GM10847 (cell line): ENCODE data around the gene HERC6.

Experiments
- POLR2A ChIP-seq: IDR thresholded peaks from 2 replicates; pipeline ENCODE4 v1.6.1; 2011; ENCODE audit not compliant: insufficient read length; ENCODE audit errors: extremely low read depth

Gene HERC6

DNA sequence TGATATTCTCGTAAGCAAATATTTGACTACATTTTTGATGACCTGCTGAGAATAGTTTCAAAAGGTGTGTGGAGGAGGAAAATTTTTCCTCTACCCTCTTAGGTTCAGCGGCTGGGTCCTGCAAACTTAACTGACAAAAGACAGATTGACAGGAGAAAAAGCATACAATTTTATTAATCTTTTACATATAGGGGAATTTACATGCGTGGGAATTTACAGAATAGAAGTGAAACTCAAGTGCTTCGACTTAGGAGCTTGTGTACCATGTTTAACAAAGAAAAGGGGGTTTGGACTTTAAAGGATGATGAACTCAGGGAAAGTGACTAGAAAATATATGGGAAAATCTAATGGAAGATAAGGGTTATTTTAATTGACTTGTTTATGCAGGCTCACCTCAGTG lies 2.5 kb downstream of the HERC6 start:
- no peak for TF ChIP-seq POLR2A

DNA sequence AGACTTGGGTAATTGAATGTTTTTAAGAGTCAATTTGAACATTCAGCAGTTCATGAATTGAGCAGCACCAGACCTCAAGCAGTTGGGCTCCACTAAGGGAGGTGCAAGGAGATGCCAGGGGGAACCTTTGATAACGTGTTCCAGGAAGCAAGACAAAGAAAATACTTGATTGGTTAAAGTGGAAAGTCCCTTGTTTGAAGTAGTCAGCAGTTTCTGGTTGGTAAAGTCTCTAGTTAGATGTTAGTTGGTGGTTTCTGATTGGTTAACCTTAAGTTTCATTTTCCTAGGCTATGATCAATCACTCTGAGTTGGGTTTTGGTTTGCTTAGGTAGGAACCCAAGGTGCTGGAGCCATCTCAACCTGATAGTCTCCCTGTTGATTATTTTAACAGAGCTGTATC lies 4.0 kb downstream of the HERC6 start:
- TF ChIP-seq POLR2A: no peak

DNA sequence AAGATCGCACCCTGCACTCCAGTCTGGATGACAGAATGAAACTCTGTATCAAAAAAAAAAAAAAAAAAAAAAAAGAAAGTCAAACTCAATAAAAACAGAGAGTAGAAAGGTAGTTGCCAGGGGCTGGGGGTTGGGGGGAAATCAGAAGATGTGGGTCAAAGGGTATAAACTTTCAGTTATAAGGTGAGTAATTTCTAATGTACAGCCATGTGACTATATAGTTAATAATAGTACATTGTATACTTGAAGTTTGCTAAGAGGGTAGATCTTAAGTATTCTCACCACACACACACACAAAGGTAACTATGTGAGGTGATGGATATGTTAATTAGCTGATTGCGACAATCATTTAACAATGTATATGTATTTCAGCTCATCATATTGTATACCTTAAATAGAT lies 11.5 kb downstream of the HERC6 start:
- no peak for TF ChIP-seq POLR2A

DNA sequence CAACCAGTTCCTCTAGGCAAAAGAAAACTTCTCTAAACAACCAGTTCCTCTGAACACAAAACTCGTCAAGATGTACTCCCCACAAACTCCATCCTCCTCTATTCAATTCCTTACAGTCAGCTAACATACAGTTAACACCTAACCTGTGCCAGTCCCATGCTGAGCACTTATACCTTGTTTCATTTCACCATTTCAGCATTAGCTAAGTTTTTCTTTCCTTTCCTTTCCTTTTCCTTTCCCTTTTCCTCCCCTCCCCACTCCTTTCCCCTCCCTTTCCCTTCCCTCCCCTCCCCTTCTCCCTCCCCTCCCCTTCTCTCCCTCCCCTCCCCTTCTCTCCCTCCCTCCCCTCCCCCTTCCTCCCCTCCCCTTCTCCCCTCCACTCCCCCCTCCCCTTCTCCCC lies 13.1 kb downstream of the HERC6 start:
- no peak for TF ChIP-seq POLR2A

DNA sequence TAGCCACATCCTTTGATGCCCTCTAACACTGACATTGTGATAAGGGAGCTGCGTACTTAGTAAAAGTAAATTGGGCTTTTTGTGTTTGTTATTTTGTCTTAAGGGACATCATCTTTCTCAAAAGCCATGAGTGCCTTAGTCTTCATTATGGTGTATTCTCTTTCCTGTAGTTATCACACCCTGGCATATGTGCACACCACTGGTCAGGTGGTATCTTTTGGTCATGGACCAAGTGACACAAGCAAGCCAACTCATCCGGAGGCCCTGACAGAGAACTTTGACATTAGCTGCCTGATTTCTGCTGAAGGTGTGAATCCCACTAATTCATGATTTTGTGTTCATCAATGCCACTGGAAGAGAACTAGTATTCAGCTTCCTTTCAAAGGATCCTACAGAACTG lies 18.0 kb downstream of the HERC6 start:
- no peak for TF ChIP-seq POLR2A

DNA sequence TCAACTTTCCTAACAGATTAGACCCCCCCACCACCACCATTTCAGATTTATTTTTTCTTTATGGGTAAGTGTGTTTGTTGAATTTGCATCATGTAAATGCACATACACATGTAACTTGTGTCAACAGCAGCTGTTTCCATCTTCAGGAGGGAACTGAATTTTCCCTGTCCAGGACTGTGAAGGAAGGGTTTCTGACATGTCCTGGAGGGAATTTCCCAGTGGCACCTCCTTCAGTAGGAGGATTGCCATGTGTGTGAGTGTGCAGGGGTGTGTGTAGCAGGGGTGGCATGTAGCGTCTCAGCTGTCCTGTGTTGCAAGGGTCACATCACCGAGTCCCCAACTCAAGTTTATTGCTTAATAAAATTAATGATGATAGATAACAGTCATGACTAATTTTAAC lies 19.7 kb downstream of the HERC6 start:
- TF ChIP-seq POLR2A: no peak

DNA sequence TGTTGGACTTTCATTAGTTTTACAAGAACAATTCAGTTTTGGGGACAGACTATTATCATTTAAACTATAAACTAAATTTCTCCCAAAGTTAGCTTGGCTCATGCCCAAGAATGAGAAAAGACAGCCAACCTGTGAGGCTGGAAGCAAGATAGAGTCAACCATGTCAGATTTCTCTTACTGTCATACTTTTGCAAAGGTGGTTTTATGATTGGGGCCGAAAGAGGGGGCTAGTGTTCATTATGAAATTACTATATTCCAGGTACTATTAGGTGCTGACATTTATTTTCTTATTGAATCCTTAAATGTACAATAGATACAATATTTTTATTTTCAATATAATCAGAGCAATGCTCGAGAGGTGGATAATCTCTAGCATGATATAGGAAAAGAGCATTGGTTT lies 30.6 kb downstream of the HERC6 start:
- no peak for TF ChIP-seq POLR2A

DNA sequence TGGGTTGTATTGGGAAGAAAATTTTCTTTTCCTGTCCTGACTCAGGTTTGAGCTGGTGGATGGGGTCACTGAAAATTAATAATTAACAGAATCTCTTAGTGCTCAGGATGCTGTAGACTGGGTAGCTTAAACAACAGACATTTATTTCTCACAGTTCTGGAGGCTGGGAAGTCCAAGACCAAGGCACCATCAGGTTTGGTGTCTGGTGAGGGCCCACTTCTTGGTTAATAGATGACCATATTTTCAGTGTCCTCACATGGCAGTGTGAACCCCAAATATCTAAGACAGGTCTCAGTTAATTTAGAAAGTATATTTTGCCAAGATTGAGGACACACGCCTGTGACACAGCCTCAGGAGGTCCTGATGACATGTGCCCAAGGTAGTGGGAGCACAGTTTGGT lies 31.1 kb downstream of the HERC6 start:
- no peak for TF ChIP-seq POLR2A

DNA sequence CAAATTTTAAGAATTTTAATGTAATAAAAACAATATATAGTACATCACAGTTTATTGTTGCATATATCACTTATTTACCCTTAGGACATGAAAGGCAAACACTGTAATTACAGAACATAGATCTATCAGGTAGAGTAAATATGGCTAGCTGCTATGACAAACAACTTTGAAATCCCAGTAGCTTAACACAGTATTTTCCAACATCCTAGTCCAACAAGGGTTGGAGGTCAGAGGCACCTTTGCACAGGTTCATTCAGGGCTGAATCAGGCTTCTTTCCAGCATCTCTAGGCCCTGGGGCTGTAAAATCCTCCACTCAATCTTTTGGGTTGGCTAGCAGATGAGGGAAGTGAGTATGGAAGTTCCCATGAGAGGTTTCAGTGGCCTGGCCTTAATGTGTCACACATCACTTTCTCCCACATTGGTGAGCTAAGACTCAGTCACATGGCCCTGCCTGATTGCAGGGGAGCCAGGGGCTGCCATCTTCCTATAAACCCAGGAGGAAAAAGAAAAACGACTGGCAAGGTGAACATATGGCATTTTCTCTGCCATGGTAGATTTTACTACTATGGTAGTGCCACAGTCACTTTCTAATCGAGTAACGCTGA lies 32.9 kb downstream of the HERC6 start:
- TF ChIP-seq POLR2A: no peak

DNA sequence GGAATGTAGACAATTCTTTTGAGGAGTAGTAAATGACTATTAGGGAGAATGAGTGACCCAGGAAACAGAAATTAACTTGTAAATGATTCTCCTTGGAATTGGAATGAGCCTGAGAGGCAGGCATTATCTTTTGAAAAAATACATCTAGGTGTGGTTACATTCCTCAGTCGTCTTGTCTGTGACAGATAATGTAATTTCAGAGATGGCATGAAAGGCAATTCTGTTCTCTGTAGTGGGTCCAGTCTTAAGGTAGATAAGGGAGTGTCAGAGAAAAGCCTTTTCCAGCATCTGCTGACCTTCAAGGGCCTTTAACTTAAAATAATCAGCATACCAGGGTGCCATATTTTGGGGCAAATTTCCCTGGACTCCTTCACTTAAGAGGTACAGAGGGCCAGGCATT lies 35.1 kb downstream of the HERC6 start:
- TF ChIP-seq POLR2A: no peak

DNA sequence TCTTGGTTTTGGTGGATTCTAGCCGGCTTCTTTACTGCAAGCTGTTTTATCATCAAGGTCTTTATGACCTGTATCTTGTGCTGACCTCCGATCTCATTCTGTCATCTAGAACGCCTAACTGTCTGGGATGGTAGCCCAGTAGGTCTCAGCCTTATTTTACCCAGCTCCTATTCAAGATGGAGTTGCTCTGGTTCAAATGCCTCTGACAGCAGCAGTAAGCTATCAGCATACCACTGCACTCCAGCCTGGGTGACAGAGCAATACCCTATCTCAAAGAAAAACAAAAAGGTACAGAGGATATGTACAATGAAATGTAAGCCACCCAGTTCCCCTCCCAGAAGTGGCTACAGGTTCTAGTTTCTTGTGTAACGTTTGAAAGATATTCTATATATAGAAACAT lies 36.1 kb downstream of the HERC6 start:
- TF ChIP-seq POLR2A: no peak

DNA sequence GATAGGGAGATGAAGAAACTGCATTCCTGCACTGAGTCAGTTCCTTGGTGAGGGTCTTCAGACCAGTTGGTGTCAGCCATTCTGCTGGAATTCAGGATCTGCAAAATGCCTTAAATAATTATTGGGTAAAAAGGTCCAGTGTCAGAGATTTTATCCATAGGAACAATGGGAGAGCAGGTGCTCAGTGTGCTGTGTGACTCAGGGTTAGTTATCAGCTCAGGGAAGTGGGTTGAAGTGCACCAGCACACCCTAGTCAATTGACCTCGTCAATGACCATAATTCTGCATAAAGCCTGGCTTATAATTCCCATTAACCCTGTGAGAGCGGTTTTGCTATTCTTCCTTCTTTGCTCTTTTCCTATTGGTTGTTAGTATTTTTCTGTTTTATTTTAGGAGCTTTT lies 37.3 kb downstream of the HERC6 start:
- TF ChIP-seq POLR2A: no peak

DNA sequence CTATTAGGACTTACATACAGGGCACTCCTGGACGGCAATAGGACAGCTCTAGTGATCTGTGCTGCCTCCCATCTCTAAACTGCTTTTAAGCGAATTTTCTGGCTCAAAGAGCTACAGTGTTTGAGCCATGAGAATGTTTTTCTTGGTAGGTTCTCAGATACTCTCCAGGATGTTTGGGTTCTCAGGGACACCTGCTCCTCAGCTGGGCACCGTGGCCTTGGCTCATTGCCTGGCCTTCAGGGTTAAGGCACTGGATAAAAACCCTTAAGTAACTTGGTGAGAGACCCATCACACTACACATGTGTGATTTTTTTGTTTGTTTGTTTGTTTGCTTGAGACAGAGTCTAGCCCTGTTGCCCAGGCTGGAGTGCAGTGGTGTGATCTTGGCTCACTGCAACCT lies 39.8 kb downstream of the HERC6 start:
- TF ChIP-seq POLR2A: no peak

DNA sequence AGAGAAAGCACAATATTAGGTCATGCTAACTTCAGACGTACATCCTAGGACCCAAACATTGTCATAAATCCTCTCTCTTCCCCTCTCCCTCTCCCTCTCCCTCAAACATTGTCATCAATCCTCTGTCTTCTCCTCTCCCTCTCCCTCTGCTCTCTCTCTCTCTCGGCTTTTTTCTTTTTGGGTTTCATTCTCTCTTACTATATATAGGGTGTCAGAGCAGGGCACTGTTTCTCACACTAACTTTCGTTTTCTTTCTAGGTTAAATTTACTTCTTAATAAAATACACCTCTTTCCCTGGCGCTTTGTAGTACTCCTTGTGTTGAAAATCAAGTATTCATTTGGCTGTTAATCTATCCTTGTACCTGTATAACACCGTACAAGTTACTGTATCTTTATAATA lies 41.2 kb downstream of the HERC6 start:
- no peak for TF ChIP-seq POLR2A

DNA sequence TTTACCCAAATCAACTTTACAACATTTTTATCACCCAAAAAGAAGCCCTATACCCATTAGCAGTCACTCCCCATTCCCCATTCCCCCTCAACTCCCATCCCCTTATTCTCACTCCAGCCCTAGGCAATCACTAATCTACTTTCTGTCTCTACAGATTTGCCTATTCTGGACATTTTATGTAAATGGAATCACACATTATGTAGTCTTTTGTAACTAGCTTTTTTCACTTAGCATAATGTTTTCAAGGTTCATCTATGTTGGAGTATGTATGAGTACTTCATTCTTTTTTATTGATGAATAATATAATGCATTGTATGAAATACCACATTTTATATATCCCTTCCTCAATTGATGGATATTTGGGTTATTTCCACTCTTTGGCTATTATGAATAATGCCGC lies 42.2 kb downstream of the HERC6 start:
- no peak for TF ChIP-seq POLR2A

DNA sequence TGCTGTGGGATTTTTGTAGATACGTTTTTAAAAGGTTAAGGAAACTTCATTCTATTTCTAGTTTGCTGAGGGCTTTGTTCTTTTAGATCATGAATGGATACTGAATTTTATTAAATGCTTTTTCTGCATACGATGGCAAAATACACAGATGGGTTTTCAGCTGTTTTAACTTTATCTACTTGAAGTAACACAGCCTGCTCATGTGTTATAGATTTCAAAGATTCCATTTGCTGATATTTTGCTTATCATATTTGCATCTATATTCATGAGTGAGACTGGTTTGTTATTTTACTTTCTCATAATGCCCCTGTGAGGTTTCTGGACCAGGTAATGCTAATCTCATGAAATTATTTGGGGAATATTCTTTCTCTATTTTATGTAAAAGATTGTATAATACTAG lies 43.8 kb downstream of the HERC6 start:
- TF ChIP-seq POLR2A: no peak

DNA sequence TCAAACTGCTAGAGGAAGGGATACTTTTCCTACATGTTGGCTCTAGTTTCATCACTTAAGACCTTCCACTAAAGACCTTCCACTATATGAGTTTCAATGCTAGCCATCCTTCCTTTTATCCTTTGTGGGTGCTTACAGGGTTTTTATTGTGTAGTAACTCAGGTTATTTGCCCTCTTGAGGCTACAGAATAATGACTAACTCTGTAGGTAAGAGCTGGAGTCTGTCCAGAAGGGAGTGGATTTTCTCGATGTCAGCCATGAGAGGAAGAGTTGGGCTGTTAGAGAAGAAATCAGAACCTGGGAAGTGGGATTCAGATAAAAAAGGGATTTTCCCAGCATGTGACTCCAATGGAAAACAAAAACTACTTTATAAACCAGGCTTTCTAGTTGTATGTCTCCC lies 50.7 kb downstream of the HERC6 start:
- no peak for TF ChIP-seq POLR2A

DNA sequence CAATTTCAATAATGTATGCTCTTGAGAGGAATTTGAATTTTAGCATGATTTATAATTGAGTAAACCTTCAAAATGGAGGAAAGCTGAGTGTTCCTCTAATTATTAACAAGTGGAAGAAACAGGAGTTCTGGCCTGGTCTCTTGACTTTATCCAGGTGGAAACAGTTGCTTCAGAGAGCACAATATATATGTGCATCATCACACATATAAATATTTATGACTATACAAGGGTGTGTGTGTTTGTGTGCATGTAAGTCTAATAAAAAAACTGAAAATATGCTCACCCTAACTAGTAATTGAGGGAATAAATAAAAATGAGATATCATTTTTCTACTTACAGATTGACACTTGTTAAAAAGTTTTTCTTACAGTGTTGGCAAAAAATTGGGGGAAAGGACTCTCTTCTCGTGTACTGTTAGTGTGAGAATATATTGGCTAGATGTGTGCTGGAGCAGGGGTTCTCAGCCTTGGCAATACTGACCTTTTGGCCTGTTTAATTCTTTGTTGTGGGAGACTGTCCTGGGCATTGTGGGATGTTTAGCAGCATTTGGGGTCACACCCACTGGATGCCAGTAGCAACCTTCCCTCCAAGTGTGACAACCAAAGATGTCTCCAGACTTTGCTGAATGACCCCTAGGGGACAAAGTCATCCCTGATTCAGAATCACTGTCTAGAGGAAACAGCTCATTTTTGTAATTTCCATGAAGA lies 57.5 kb downstream of the HERC6 start:
- TF ChIP-seq POLR2A: no peak

DNA sequence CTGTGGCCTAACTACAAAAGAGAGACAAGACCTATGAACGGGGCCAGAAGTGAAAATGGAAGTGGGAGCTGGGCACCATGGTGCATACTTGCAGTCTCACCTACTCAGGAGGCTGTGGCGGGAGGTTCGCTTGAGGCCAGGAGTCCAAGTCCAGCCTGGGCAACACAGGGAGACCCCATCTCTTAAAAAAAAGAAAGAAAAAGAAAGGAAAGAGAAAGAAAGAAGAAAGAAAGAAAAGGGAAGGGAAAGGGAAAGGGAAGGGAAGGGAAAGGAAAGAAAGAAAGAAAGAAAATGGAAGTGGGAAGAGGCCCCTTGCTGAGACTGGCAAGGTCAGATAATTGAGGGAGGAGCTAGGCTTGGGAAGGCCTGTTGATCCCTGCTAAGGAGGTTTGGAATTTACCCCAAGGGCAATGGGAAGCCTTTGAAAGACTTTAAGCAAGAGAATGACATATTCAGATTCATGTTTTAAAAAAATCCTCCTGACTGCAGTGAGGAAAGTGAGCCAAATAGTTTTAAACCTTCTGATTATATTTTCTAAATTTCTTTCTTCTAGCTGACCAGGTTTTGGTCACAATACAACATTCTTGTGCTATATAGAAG lies 60.6 kb downstream of the HERC6 start:
- no peak for TF ChIP-seq POLR2A
